ENCODE results near the gene BCAS3.

Gene BCAS3

GRCh38 chr17:61209106-61209439 is 531.4 kb downstream of the BCAS3 start:
- TF ChIP-seq CTCF (IDR thresholded peaks at IDR 0.05), result no peak
- H3K27ac ChIP-seq, result peak overlapping the region; percentile 51 to 68
- DNase-seq (ENCODE audit: low spot score), result no peak
- H3K4me3 ChIP-seq, result peak overlapping the region; percentile 33

GRCh38 chr17:61209525-61209924 is 531.9 kb downstream of the BCAS3 start:
- no peak for DNase-seq (ENCODE audit: low spot score)
- peak overlapping the region; percentile 51 to 68 for H3K27ac ChIP-seq
- no peak for TF ChIP-seq CTCF (IDR thresholded peaks at IDR 0.05)
- H3K4me3 ChIP-seq, result peak overlapping the region; percentile 32

DNA sequence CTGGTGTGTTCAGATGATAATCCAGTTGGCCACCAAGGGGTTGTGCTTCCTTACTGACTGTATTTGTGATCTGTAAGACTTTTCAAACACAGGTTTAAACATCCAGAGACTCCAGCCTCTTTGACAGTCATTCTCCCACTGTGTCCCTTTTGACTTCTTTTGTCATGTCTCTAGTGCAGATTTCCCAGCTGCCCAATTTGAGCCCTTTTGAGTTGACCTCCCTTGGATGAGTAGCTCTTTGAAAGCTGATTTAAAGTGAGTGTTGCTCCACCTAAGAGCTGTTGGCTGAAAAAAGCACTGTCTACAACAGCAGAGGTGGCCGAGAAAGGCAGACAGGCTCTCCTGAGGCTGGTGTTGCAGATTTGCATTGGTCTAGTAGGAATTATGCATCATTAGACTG is 533.6 kb downstream of the BCAS3 start:
- DNase-seq (ENCODE audit: low spot score), result no peak
- Histone ChIP-seq H3K4me3 (no peak overlapping the region), H3K27ac (peak overlapping the region in 1 of 2 donors; percentile 68)
- TF ChIP-seq CTCF (IDR thresholded peaks at IDR 0.05), result no peak

DNA sequence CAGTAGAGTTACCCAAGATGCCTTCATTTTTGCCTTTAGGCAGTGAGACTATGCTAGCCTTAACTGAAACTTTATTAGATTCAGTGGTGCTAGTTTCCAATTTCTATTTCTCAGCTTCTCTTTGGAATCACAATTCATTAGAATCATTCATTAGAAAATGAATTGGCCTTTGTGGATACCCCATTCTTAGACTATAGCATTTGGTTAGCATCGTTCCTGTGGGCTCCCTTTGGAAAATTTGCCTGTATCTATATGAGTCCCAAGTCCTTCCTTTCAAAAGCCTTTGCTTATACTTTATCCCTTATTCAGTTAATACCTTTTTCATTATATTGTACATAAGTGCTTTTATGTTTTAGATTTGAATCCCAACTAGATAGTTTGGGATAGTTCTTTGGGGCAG is 535.0 kb downstream of the BCAS3 start:
- Histone ChIP-seq H3K27ac (no peak overlapping the region), H3K4me3 (no peak overlapping the region)
- no peak for TF ChIP-seq CTCF (IDR thresholded peaks at IDR 0.05)
- DNase-seq (ENCODE audit: low spot score), result no peak

GRCh38 chr17:61214753-61215152 is 537.1 kb downstream of the BCAS3 start:
- Histone ChIP-seq H3K4me3 (no peak overlapping the region), H3K27ac (no peak overlapping the region)
- no peak for TF ChIP-seq CTCF (IDR thresholded peaks at IDR 0.05)
- DNase-seq (ENCODE audit: low spot score), result no peak

DNA sequence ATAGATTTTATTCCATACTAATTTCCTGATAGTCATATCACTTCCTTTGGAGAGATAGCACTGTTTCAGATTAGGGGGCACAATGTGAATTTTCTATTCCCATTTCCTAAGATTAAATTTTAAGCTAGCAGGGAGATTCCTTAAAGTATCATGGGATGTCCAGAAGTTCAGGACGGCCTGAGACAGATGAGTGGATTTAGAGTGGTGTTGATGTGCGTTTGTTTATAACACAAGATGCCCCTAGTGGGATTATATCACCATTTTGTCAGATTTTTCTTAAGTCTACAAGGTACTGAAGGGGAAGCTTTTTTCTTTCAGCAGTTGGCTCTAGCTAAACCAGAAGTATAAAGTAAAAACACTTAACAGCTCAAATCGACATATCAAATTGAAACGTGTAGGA is 538.4 kb downstream of the BCAS3 start:
- no peak for DNase-seq (ENCODE audit: low spot score)
- H3K27ac ChIP-seq, result no peak overlapping the region
- no peak for TF ChIP-seq CTCF (IDR thresholded peaks at IDR 0.05)
- H3K4me3 ChIP-seq, result no peak overlapping the region

DNA sequence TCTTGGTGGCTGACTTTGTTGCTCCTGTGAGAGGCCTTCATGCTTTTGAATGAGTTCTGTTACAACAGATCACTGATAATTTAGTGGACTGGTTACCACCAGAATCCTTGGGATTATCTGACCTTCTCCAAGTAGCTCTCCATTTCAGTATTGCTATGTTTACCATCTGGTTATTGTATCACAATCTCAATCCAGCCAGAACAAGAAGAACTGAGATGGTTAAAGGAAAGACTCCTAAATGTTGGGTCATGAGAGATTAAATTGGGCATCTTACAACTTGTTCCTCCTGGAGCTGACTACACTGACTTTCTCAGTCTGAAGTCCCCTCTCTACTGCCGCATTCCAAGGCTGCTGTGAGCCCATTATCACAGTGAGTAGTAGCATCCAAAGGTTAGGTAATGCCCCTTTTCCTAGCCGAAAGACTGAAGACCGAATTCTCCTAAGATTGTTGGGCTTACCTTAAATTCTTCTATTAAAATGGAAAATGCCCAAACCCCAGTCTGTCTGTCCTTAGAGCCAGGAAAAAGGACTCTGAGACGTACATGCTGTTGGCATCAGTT is 540.3 kb downstream of the BCAS3 start:
- no peak for DNase-seq (ENCODE audit: low spot score)
- TF ChIP-seq CTCF (IDR thresholded peaks at IDR 0.05), result no peak
- no peak overlapping the region for H3K4me3 ChIP-seq
- peak overlapping the region; percentile 77 to 81 for H3K27ac ChIP-seq
